DMS79 (cell line): ENCODE data around the gene MTRFR.
A peak's percentile ranks its signal among the peaks of the same experiment; 100 is the strongest.
"Not testable (repeated sequence)": the region's sequence is repeated elsewhere in the genome, so short reads cannot be mapped to it uniquely, and the experiment has no call there.

ENCODE experiments used
- DNase-seq: peaks from one replicate; lab custom pipeline; 2025; lab: John Stamatoyannopoulos, UW

The MTRFR gene

DNA sequence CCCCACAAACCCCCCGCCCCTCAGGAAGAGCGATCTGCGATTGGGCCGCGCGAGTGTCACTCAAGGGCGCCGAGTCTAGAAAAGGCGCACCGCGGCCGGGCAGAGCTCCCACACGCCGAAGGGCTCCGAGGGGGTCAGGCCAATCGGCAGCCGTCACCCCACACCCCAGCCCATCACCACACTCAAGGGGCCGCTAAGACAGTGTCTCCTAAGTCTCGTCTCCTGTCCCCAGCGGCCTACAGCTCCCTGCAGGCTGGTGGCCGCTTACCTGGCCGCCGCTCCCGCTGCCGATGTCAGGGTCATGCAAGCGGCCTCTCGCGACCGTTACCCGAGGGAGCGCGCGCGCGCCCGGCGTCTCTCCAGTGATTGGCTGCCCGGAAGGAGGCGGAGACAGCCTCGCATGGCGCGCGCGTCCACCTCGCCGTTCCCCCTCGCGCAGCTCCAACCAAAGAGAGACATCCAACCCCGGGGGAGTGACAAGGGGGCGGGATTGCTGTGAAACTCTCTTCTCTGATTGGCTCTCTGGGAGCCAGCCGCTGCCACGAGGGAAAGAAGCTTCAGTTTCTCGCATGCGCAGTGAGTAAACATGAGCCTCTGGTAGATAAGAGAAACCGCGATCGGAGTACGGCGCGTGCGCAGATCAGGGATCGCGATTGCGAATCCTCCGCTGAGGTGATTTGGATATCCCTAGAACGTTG lies at the start of gene MTRFR, which contains the start of gene MPHOSPH9:
Gene MTRFR (plus strand): TSS at position 630 of the 698 bp plus-strand sequence. CDS start 20,239 bp downstream, outside the sequence.
Gene MPHOSPH9 (minus strand): TSS at position 335 of the 698 bp plus-strand sequence. CDS start 2,777 bp downstream, outside the sequence.
- DNase-seq, result peak; percentile 100

DNA sequence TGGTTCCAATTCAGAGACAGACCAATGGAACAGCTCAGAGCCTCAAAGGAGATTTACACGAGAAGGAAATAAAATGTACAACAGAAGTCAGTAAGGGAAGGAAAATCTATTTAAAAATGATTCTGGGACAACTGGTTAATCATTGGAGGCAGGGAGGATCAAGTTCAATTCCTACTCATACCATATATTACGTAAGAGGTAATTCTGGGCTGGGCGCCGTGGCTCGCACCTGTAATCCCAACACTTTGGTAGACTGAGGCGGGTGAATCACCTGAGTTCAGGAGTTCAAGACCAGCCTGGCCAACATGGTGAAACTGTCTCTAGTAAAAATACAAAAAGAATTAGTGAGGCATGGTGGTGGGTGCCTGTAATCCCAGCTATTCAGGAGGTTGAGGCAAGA lies 45.6 kb upstream of the MTRFR start:
- DNase-seq, result no peak

DNA sequence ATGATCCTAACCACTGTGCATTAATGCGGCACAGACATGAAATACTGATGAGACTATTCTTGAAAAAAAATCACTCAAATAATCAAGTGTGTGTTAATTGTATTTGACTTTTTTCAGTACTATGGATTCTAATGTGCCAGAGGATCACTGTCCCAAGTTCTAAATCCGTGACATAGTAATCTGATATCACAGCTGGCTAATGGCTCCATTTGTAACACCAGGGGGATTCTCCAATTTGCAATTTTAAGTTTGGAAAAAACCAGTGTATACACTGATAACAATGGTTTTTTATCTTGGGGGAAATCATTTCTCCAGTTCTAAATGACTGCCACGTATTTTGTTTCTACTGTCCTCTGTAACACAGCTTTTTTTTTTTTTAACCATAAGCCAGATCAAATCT lies 33.3 kb upstream of the MTRFR start:
- DNase-seq, result no peak

DNA sequence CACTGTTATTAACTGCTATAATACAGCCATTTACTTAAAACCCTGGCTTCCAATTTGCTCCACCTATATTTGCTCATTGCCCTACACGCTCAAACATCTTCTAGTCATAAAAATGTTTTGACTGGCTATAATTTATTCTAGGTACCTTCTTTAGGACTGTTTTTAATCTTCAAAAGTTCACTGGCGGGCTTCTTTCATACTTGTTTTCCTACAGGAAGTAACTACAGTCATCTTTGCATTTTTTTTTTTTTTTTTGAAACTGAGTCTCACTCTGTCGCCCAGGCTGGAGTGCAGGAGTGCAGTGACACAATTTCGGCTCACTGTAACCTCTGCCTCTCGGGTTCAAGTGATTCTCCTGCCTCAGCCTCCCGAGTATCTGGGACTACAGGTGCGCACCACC lies 32.8 kb upstream of the MTRFR start:
- no peak for DNase-seq

DNA sequence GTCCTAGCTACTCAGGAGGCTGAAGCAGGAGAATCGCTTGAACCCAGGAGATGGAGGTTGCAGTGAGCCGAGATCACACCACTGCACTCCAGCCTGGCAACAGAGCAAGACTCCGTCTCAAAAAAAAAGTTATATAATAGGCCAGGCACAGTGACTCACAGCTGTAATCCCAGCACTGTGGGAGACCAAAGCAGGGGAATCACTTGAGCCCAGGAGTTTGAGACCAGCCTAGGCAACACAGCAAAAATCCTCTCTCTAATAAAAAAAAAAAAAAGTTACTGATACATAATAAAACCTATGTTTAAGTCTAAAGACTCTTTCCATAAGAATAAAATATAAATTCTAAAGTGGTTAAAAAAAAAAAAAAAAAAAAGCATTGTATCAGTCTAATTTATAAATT lies 26.4 kb upstream of the MTRFR start:
- not testable (repeated sequence) for DNase-seq

DNA sequence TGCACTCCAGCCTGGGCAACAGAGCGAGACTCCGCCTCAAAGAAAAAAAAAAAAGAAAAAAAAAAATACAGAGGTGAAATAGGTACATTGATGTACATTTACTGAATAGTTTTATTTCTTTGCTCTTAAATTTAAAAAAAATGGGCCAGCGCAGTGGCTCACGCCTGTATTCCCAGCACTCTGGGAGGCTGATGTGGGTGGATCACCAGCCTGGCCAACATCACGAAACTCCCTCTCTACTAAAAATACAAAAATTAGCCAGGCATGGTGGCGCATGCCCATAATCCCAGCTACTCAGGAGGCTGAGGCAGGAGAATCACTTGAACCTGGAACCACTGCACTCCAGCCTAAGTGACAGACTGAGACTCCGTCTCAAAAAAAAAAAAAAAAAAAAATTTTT lies 25.4 kb upstream of the MTRFR start:
- DNase-seq, result not testable (repeated sequence)

DNA sequence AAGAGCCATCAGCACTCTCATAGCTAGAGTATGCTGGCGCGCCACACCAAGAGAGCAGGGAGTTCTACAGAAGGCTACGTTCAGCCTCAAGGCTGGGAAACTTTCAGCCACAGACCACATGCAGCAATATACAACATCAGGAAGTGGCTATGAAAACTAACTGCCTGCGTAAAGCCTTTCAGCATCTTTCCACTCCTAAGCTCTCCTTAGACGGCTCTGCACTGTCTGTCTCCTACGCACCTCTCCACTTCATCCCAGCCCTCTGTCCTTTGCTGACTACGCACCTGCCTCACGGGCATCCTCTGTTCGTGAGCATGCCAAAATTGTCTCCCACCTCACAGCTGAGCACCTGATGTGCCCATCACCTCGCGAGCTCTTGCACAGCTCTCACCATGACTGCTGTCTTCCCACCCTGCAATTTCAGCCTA lies 10.0 kb upstream of the MTRFR start:
- no peak for DNase-seq

DNA sequence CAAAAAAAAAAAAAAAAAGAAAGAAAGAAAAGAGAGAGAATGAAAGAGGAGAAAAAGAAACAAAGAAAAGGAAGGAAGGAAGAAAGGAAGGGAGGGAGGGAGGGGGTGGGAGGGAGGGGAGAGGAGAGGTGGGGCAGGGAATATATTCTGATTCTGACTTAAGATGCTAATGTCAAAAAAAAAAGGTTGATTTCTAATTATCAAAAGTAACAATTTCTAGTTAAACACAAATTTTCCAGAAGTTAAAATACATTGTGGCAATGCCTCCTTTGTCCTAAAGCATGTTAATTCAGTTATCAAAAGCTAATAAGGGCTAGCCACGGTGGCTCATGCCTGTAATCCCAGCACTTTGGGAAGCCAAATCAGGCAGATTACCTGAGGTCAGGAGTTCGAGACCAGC lies 7.8 kb upstream of the MTRFR start:
- DNase-seq, result no peak

DNA sequence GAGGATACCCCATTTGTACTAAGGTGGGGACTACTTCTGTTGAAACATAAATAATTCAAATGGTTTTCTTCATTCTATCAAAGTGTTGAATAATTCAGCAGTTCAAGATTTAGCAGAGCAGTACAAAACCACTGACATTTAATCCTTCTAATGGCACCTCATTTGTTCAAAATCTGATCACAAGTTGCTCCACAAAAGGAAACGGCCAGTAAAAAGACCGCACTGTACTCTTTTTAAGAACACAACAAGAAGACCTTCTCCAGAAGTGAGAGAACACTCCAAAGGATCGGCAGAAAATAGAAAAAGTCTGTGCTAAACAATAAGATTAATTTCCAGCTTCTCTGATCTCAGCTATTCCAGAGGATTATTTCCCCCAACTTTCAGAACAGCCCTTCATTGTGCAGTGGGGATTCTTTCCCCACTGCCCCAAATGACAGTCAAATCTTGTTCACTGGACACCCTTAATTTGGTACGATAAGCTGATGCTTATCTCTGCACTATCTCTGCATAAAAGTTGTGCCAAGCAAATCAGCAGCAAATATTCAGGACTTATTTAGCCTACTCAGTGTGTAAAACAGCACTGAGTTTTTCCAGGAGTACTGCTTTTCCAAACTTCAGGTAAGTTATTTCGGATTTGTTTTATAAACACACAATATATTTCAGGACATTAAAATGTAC lies 5.5 kb upstream of the MTRFR start:
- no peak for DNase-seq

DNA sequence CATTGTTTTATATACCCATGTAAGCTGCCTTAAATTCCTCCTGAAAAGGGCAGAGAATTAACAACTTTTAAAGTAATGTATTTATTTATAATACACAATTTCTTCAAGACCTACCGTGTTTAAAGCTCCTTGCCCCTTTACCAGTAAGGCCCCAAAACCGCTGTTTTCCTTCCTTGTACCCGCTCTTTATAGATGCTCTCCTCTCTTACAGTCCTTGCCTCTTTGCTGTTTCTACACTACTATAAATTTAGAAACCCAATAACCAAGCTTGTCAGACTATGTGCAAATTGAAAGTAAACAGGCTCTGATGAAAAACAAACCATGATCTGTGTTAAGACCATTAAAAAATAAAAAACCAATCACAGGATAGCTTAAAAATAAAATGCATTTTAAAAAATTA lies 4.2 kb upstream of the MTRFR start:
- DNase-seq, result no peak

DNA sequence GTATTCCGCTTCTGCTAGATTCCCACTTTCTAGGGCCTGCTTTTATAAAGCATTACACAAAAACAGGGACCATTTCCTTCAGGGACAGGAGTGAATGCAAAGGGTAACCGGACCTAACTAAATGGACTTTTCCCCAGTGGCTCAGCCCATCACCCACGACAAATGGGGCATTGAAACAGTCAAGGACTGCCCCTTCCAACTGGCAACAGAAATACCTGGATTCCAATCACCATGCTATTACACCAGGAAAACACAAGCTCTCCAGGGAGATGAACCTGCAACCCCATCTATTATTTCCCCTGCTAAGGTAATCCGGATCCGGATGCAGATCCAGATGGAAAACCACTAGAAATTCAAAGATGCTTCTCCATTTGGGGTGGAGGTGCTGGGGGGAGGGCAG lies 1.3 kb upstream of the MTRFR start:
- DNase-seq, result no peak

DNA sequence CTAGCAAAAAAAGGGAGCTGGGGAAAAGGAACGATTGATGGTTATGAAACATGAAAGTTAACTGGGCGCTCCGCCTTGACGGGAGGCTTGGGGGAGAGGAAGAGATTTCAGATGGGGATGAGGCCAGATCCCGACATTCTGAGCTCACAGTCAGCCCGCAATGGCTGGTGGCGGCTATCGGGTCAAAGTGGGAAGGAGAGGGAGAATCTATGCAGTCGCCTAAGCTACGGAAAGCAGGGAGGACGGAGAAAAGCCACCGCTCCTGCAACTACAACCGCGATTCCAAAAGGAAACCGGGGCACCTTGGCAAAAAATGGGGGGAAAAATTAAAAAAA lies 797 bp upstream of the MTRFR start:
- DNase-seq, result peak; percentile 61

DNA sequence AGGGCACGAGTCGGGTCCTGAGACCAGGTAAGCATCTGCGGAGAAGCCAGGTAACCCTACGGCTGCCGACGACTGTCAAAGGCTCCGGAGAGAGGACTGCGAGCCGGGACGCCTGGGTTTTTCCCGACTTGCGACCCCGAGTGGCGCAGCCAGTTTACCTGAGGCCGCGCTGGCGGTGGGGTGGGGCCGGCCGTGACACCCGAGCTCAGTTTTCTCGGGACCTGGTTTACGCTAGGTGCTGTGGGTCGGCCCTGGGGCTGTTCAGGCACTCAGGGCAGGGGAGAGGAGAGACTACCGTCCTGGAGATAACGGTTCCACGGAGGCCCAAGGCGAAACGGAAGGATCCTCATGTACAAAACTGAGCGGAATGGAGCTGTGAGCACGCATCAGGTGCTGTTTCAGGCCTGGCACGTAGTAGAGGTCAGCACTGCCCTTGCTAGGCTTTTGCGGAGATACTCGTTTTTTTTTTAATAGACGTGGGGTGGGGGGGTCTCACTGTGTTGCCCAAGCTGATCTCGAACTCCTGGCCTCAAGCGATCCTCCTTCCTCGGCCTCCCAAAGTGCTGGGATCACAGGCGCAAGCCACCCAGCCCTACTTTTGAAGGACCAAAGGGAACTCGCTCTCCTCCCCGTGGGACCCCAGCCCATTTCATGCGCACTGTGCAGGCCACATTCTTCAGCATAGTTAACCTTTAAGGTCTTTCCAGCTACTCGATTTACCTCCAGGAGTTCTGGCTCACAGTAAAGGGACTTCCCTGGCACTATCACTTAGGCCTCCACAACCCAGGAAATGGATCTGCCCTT lies 471 bp downstream of the MTRFR start:
- DNase-seq, result peak; percentile 65

DNA sequence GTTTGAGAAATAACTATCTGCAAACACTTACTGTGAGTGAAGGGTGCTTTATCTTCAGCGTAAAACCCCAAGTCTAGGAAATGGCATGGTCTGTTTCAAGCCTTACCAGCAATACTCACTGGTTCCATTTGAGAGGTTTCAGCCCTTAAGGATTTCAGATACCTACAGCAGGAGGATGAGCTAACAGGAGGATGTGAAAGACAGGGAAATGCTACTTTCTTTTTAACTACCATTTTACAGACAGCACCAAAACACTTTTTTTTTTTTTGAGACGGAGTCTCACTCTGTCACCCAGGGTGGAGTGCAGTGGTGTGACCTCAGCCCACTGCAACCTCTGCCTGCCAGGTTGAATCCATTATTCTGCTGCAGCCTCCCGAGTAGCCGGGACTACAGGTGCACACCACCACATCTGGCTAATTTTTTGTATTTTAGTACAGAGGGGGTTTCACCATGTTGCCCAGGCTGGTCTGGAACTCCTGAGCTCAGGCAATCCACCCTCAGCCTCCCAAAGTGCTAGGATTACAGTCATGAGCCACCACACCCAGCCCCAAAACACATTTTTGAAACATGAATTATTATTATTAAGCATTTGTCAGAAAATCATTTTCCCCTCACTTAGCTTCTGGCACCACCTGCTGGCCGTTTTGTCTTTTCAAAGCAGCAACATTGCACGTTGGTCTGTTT lies 4.6 kb downstream of the MTRFR start:
- peak; percentile 86 for DNase-seq

DNA sequence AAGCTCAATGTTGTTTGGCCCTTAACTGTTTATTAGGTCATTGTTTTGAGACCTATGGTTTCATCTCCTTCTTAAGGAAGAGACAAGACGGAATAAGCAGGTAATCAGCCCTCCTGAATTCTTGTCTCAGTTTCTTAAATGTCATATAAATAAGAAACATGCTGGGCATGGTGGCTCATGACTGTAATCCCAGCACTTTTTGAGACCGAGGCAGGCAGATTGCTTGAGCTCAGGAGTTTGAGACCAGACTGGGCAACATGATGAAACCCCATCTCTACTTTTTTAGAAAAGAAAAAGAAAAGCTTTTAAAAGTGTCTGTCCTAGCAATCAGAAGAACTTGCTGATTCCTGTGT lies 5.1 kb downstream of the MTRFR start:
- no peak for DNase-seq

DNA sequence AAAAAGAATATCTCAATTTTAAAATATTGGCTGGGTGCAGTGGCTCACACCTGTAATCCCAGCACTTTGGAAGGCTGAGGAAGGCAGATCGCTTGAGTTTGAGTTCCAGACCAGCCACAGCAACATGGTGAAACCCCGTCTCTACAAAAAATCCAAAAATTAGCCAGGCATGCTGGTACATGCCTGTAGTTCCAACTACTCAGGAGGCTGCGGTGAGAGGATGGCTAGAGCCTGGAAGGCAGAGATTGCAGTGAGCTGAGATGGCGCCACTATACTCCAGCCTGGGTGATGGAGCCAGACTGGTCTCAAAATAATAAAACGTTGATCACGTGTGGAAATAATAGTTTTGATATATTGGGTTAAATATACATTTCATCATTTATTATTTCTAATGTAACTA lies 5.7 kb downstream of the MTRFR start:
- no peak for DNase-seq

DNA sequence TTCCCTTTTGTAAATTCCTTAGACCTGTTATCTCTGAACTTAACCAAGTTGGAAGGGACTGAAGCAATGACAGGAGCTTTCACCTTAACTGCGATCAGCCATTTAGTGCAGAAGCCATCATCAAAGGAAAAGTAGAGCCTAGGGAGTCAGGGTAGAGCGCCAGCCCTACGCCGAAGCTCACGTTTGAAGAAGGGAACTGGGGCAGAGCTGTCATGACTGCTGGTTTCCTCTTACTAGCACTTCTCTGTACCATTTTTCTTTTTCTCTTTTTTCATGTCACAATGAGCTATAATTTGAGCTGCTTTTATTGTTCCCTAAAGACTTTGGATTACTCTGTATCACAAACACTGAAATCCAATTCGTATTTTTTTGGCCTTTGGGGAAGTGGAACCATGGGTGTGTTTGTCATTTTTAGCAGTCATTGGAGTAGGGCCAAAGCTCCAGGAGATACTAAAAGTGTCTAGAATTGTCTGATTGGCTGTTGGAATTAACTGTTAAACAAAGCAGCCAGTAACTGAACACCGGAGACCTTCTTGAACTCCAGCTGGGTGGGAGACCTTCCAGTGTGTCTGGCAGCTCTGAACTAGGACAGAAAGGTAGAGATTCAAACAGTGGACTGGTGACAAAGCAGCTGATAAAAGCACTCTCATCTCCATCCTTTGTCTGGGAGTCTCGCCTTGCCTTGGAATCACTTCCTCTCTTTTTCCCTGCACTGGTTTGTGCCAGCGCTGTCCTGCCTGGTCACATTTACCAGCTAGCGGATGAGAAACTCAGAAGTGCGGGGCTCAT lies 9.1 kb downstream of the MTRFR start:
- DNase-seq, result peak; percentile 42

DNA sequence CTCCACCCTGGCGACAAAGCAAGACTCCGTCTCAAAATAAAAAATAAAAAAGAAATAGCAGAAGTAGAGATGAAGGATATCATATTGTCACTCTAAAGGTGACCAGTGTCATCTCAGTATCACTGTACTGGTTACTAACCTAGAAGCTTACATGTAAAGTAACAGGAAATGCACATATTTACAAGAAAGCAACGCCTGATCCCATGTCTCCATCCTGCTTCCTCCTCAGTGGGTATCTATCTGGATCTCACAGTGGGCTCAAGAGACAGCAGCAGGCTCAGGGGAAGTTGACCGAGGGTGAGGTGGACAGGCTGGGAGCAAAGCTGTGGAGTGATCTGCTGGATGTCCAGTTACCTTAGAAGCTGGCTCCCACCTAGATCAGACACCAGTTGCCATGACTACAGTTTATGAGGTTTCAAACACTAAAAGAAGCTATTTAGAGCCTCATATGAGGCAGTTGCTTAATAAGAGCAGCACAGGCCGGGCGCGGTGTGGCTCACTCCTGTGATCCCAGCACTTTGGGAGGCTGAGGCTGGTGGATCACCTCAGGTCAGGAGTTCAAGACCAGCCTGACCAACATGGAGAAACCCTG lies 10.5 kb downstream of the MTRFR start:
- DNase-seq, result no peak

DNA sequence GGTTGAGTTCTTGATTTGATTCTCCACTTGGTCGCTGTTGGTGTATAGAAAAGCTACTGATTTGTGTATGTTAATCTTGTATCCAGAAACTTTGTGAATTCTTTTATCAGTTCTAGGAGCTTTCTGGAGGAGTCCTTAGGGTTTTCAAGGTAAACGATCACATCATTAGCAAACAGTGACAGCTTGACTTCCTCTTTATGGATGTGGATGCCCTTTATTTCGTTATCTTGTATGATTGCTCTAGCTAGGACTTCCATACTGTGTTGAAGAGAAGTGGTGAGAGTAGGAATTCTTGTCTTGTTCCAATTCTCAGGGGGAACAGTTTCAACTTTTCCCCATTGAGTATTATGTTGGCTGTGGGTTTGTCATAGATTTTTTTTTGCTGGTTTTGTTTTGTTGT lies 12.4 kb downstream of the MTRFR start:
- DNase-seq, result no peak

DNA sequence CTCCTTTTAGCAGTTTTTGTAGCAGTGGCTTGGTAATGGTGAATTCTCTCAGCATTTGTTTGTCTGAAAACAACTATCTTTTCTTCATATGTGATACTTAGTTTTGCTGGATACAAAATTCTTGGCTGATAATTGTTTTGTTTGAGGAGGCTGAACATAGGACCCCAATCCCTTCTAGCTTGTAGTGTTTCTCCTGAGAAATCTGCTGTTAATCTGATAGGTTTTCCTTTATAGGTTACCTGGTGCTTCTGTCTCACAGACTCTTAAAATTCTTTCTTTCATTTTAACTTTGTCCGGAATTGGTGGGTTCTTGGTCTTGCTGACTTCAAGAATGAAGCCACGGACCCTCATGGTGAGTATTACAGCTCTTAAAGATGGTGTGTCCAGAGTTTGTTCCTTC lies 14.9 kb downstream of the MTRFR start:
- not testable (repeated sequence) for DNase-seq
